ENCODE results near the gene ZCCHC7.

DNA sequence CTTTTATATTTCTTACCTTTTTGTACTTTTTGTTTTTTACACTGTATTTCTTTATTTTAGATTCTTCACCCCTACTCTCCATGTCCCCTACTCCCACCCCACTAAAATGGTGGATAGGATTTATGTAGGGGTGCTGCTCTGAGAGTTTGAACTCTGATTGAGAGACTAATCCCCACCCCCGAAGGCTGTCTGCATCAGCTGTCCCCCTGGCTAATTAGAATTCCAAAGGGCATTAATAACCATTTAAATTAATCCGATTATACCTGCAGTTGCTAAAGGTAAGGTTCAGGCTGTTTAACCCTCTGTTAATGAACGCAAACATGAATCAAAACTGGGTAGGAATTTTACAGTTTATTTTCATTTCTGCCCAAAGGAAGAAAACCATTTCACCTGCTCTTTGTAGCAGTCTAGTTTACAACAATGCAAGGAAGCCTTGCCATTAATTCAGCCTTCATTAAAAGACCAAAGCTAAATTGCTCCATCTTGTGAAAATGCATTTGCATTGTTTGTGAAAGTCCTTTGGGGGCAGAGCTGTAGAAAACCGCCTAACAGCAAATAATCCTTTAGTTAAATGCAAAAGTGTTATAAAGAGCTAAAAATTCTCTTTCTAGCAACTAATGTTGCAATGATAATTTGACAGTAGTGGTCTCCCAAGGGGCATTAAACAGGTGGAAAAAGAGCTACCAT is 71.2 kb downstream of the ZCCHC7 start:
- TF ChIP-seq CTCF (IDR thresholded peaks at IDR 0.05; ENCODE audit: insufficient read depth, low read length) (no peak), REST (IDR thresholded peaks at IDR 0.05; ENCODE audit: insufficient replicate concordance, low read depth) (no peak), POLR2AphosphoS5 (IDR thresholded peaks at IDR 0.05; ENCODE audit: low read depth) (no peak), SPI1 (IDR thresholded peaks at IDR 0.05; ENCODE audit: borderline replicate concordance, low read depth) (no peak), GABPA (IDR thresholded peaks at IDR 0.05; ENCODE audit: low read depth) (no peak)

All from HL-60 (cell line).